Endothelial cell of umbilical vein (primary cell): Measurements from ENCODE around the gene DLX3. TPM values are rescaled to one million over a fixed set of nuclear protein-coding genes. Genes with fewer than 3 reads are reported as not detected.

ENCODE experiments used
- BruUV-seq: library from RNA; stranded (reverse); fragments of 400-500 nt; replicated peaks from 2 replicates; lab custom pipeline; 2021; lab: Mats Ljungman, UMichigan
- CTCF ChIA-PET: fragments of 300-600, 350-600 bp; sonication (Branson Sonifier 250); formaldehyde crosslinking; loops from one replicate; lab custom pipeline; 2021; ENCODE audit warnings: antibody characterized with exemption, inconsistent platforms; lab: Charles Lee
- POLR2A ChIA-PET: fragments of 300-600, 350-600 bp; sonication (Branson Sonifier 250); formaldehyde crosslinking; loops from one replicate; lab custom pipeline; 2021; ENCODE audit warnings: antibody characterized with exemption, inconsistent platforms; lab: Charles Lee
- DNase-seq: peaks from one replicate; pipeline ENCODE4 v3.0.0-alpha.2; 2011; ENCODE audit warnings: low read depth, low spot score
- FAIRE-seq: peaks from 2 replicates; lab custom pipeline; 2011; peaks lifted over from hg19 to GRCh38; lab: Jason Lieb, UNC
- H2AFZ ChIP-seq: 2 replicates; pipeline ENCODE4 v1.6.0; 2012; ENCODE audit warnings: low read depth, low read length, control low read depth, inconsistent platforms
- H3K27ac ChIP-seq: 2 replicates; pipeline ENCODE4 v1.5.1; 2011; ENCODE audit warnings: low read depth, mild to moderate bottlenecking, control low read depth, low read length, moderate library complexity; ENCODE audit not compliant: insufficient read depth
- H3K27me3 ChIP-seq, 2 experiments: 2 replicates each; pipeline versions ENCODE4 v1.6.0 to v1.6.1; 2011; ENCODE audit warnings: low read length in 2 of 2, mixed read lengths in 1 of 2; ENCODE audit not compliant: control insufficient read depth in 2 of 2, insufficient read depth in 2 of 2
- H3K36me3 ChIP-seq, 2 experiments: 2 replicates in 1 of 2; 3 replicates in 1 of 2; pipeline ENCODE4 v1.5.1; 2011; ENCODE audit warnings: low read length in 2 of 2, mild to moderate bottlenecking in 1 of 2, moderate library complexity in 1 of 2; ENCODE audit not compliant: control insufficient read depth in 2 of 2, insufficient read depth in 2 of 2; ENCODE audit errors: extremely low read depth in 1 of 2
- H3K4me1 ChIP-seq: 3 replicates; pipeline ENCODE4 v1.5.1; 2011; ENCODE audit warnings: mild to moderate bottlenecking, low read length; ENCODE audit not compliant: control insufficient read depth, insufficient read depth; ENCODE audit errors: extremely low read depth
- H3K4me2 ChIP-seq: 2 replicates; pipeline ENCODE4 v1.6.1; 2011; ENCODE audit warnings: low read length, control low read depth, mixed read lengths; ENCODE audit not compliant: insufficient read depth
- H3K4me3 ChIP-seq, 3 experiments: fragments of 200-600 bp in 1 of 3; sonication (generic), shearing (Covaris generic) in 1 of 3; replicated peaks in 1 of 3; 2 replicates each; pipeline ENCODE4 v1.5.1; 2011 to 2016; ENCODE audit warnings: control low read depth in 3 of 3, low read length in 3 of 3, mild to moderate bottlenecking in 2 of 3, inconsistent platforms in 1 of 3, low read depth in 1 of 3, moderate library complexity in 1 of 3; ENCODE audit not compliant: insufficient read depth in 1 of 3
- H3K79me2 ChIP-seq: 2 replicates; pipeline ENCODE4 v1.6.0; 2012; ENCODE audit warnings: low read length, inconsistent platforms; ENCODE audit not compliant: control insufficient read depth, insufficient read depth
- H3K9ac ChIP-seq: replicated peaks from 2 replicates; pipeline ENCODE3; 2011; ENCODE audit warnings: low read length, control low read depth; ENCODE audit not compliant: insufficient read depth; ENCODE audit errors: extremely low read depth
- H3K9me1 ChIP-seq: replicated peaks from 3 replicates; pipeline ENCODE4 v1.6.0; 2011; ENCODE audit warnings: mild to moderate bottlenecking, low read length; ENCODE audit not compliant: control insufficient read depth, insufficient read depth; ENCODE audit errors: extremely low read depth
- H3K9me3 ChIP-seq: replicated peaks from 2 replicates; pipeline ENCODE4 v1.5.1; 2012; ENCODE audit warnings: low read length, inconsistent platforms; ENCODE audit not compliant: control insufficient read depth, insufficient read depth
- H4K20me1 ChIP-seq: replicated peaks from 2 replicates; pipeline ENCODE3; 2011; ENCODE audit warnings: mild to moderate bottlenecking, low read length; ENCODE audit not compliant: control insufficient read depth, insufficient read depth; ENCODE audit errors: extremely low read depth
- CTCF ChIP-seq, 2 donors: IDR thresholded peaks; 1 replicate in 1 of 2; 2 replicates in 1 of 2; pipeline ENCODE4 v1.5.1; 2011; ENCODE audit warnings: low read length in 2 of 2, mild to moderate bottlenecking in 2 of 2, moderate library complexity in 2 of 2, control low read depth in 1 of 2, inconsistent platforms in 1 of 2, low read depth in 1 of 2; ENCODE audit not compliant: insufficient read depth in 1 of 2; ENCODE audit errors: extremely low read depth in 1 of 2
- EZH2 ChIP-seq: IDR thresholded peaks from 2 replicates; pipeline ENCODE4 v1.6.1; 2012; ENCODE audit warnings: borderline replicate concordance, low read depth, mild to moderate bottlenecking, moderate library complexity, low read length, inconsistent platforms; ENCODE audit not compliant: severe bottlenecking
- FOS ChIP-seq: IDR thresholded peaks from 2 replicates; pipeline ENCODE4 v1.6.1; 2011; ENCODE audit warnings: mild to moderate bottlenecking, low read length, moderate library complexity, borderline replicate concordance; ENCODE audit not compliant: insufficient read depth
- GATA2 ChIP-seq: IDR thresholded peaks from 2 replicates; pipeline ENCODE4 v1.7.0; 2011; ENCODE audit warnings: low read depth, mild to moderate bottlenecking, moderate library complexity, mixed read lengths, low read length; ENCODE audit not compliant: insufficient read length, insufficient read depth
- JUN ChIP-seq: IDR thresholded peaks from 2 replicates; pipeline ENCODE4 v1.6.1; 2011; ENCODE audit warnings: borderline replicate concordance, low read depth; ENCODE audit not compliant: insufficient read length, insufficient read depth
- MYC ChIP-seq: IDR thresholded peaks from one replicate; pipeline ENCODE4 v1.6.1; 2011; ENCODE audit warnings: mild to moderate bottlenecking, low read depth, low read length
- POLR2A ChIP-seq: IDR thresholded peaks from 2 replicates; pipeline ENCODE4 v1.6.1; 2012; ENCODE audit warnings: low read depth, mild to moderate bottlenecking, control low read depth, low read length
- POLR2AphosphoS5 ChIP-seq: IDR thresholded peaks from 2 replicates; pipeline ENCODE4 v1.6.1; 2012; ENCODE audit warnings: low read depth, mild to moderate bottlenecking, control low read depth, low read length, moderate library complexity; ENCODE audit not compliant: insufficient read depth
- dilution Hi-C: fragments of 300-500 bp; cut with MboI; formaldehyde crosslinking; loops from one replicate; pipeline ENCODE4 v1.15.0; 2019; ENCODE audit warnings: low sequenced_read_pairs; ENCODE audit not compliant: extremely low pct_ligation_motif_present
- intact Hi-C: fragments of 100-400 bp; cut with micrococcal nuclease; formaldehyde crosslinking; loops from one replicate; pipeline ENCODE4 v1.10.0; 2022
- polyA plus RNA-seq, 4 experiments: library from polyadenylated mRNA; depleted of rRNA in 3 of 4; stranded (reverse) in 3 of 4; unstranded in 1 of 4; fragments of >200 nt; gene quantifications; 2 replicates each; pipeline versions ENCODE4 v1.2.1 to v1.2.3, GENCODE V29; 2011 to 2012; ENCODE audit warnings: missing spikeins in 1 of 4
- total RNA-seq: library from RNA; stranded (reverse); gene quantifications from 2 replicates; pipeline ENCODE4 v1.2.3, GENCODE V29; 2021
- TF ChIP-seq, protein P1 (sequence below): IDR thresholded peaks from 2 replicates; pipeline ENCODE4 v1.6.1; 2011; ENCODE audit not compliant: insufficient read depth, insufficient read length

Gene DLX3
- total and polyA plus RNA-seq, 2 donors (not counting 3 experiments of a cell fraction or from before 2014, with no cell fraction given), result not detected

- no peaks in the 10 kb centered on the region for H3K36me3 ChIP-seq
- intact Hi-C loops, result no loop called here
- H4K20me1 ChIP-seq, result no peaks in the 10 kb centered on the region
- DNase-seq (no peak), FAIRE-seq (no peak)
- H3K4me3 ChIP-seq, result no peak overlapping the region
- ChIA-PET CTCF (no interaction called here), POLR2A (no interaction called here)
- H3K27ac ChIP-seq, result no peak overlapping the region
- no peak overlapping the region for H3K9ac ChIP-seq
- no peak overlapping the region for H2AFZ ChIP-seq
- peaks cover 25 to 33% of the 10 kb centered on the region in 2 experiments for H3K27me3 ChIP-seq
- no peaks in the 10 kb centered on the region for H3K9me3 ChIP-seq
- no peaks in the 10 kb centered on the region for H3K4me1 ChIP-seq
- no peaks in the 10 kb centered on the region for H3K9me1 ChIP-seq
- H3K79me2 ChIP-seq, result no peaks in the 10 kb centered on the region
- TF ChIP-seq, protein P1, sequence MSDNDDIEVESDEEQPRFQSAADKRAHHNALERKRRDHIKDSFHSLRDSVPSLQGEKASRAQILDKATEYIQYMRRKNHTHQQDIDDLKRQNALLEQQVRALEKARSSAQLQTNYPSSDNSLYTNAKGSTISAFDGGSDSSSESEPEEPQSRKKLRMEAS, result no peak
- TF ChIP-seq POLR2AphosphoS5 (no peak), GATA2 (no peak), EZH2 (no peak), JUN (no peak), POLR2A (no peak), MYC (no peak), CTCF (IDR thresholded peaks at IDR 0.05; ENCODE audit: extremely low read depth in 1 of 2, insufficient read depth in 1 of 2, low read depth in 1 of 2, low read length in 2 of 2) (no peak), FOS (no peak)
- dilution Hi-C loops, result no loop called here
- BruUV-seq, result no TSS peak
- H3K4me2 ChIP-seq, result no peak overlapping the region
Measured at GRCh38 chr17:49959183-49959935, 35.7 kb downstream of the DLX3 start.
